ENCODE results near the gene AKR1B1.

Gene AKR1B1

GRCh38 chr7:134458806-134459698 lies at the start of gene AKR1B1 (continued):
- TF ChIP-seq ZNF266 (tag by site-specific recombination; IDR thresholded peaks at IDR 0.05; ENCODE audit: low read depth) (no peak), ZNF302 (tag by site-specific recombination; IDR thresholded peaks at IDR 0.05; ENCODE audit: low read depth) (no peak), KLF1 (tag by site-specific recombination; IDR thresholded peaks at IDR 0.05) (no peak; the same call in 1 of the 2 replicates), ZNF521 (tag by site-specific recombination; IDR thresholded peaks at IDR 0.05) (no peak), GLI4 (tag by site-specific recombination; IDR thresholded peaks at IDR 0.05) (no peak), ZNF48 (tag by site-specific recombination; IDR thresholded peaks at IDR 0.05) (no peak), ZNF366 (tag by site-specific recombination; conservative IDR thresholded peaks at IDR 0.05) (no peak), ZNF248 (tag by site-specific recombination; IDR thresholded peaks at IDR 0.05) (no peak), ZNF513 (tag by site-specific recombination; IDR thresholded peaks at IDR 0.05) (no peak), YY2 (tag by site-specific recombination; IDR thresholded peaks at IDR 0.05) (no peak), ZNF423 (tag by site-specific recombination; IDR thresholded peaks at IDR 0.05) (no peak), ZNF202 (tag by site-specific recombination; IDR thresholded peaks at IDR 0.05; ENCODE audit: borderline replicate concordance) (no peak), BCL6B (tag by site-specific recombination; IDR thresholded peaks at IDR 0.05) (no peak), ZNF112 (tag by site-specific recombination; IDR thresholded peaks at IDR 0.05) (no peak), ZNF777 (tag by site-specific recombination; IDR thresholded peaks at IDR 0.05; ENCODE audit: borderline replicate concordance) (peak; percentile 70; the same call in 1 of the 2 replicates), ZNF624 (tag by site-specific recombination; IDR thresholded peaks at IDR 0.05) (no peak), ZNF16 (tag by site-specific recombination; IDR thresholded peaks at IDR 0.05; ENCODE audit: low read depth) (no peak), REPIN1 (tag by site-specific recombination; IDR thresholded peaks at IDR 0.05; ENCODE audit: low read depth) (0 out of 2 replicates have a peak, but pooled peaks have one; percentile 67), ZNF830 (tag by site-specific recombination; IDR thresholded peaks at IDR 0.05; ENCODE audit: low read depth) (no peak), GFI1B (tag by site-specific recombination; IDR thresholded peaks at IDR 0.05) (no peak), ZNF645 (tag by site-specific recombination; IDR thresholded peaks at IDR 0.05) (0 out of 2 replicates have a peak, but pooled peaks have one; percentile 15), ZBTB48 (tag by site-specific recombination; IDR thresholded peaks at IDR 0.05) (peak; percentile 66; the same call in 1 of the 2 replicates), ZNF416 (tag by site-specific recombination; IDR thresholded peaks at IDR 0.05) (no peak), ZFP69B (tag by site-specific recombination; IDR thresholded peaks at IDR 0.05) (no peak), PRDM10 (tag by site-specific recombination; IDR thresholded peaks at IDR 0.05) (peak; percentile 45), EGR2 (tag by site-specific recombination; IDR thresholded peaks at IDR 0.05; ENCODE audit: low read depth) (peak; percentile 75), PBX3 (CRISPR knock-in tag; IDR thresholded peaks at IDR 0.05) (peak; percentile 25; the same call in 1 of the 2 replicates), ZNF580 (tag by site-specific recombination; IDR thresholded peaks at IDR 0.05) (peak; percentile 82), ZNF549 (tag by site-specific recombination; IDR thresholded peaks at IDR 0.05) (no peak), ZNF843 (tag by site-specific recombination; IDR thresholded peaks at IDR 0.05) (no peak), ZNF768 (tag by site-specific recombination; IDR thresholded peaks at IDR 0.05) (no peak), ZBTB8A (tag by site-specific recombination; IDR thresholded peaks at IDR 0.05) (peak; percentile 94)
